NCI-H524 treated with DMSO at 0.1 percent for 48 hours (cell line): ENCODE measurements around the gene LONP1.
"Not testable (repeated sequence)": the region's sequence is repeated elsewhere in the genome, so short reads cannot be mapped to it uniquely, and the experiment has no call there.

ENCODE experiments used
- DNase-seq: peaks from one replicate; lab custom pipeline; 2025; lab: John Stamatoyannopoulos, UW

Gene LONP1

DNA sequence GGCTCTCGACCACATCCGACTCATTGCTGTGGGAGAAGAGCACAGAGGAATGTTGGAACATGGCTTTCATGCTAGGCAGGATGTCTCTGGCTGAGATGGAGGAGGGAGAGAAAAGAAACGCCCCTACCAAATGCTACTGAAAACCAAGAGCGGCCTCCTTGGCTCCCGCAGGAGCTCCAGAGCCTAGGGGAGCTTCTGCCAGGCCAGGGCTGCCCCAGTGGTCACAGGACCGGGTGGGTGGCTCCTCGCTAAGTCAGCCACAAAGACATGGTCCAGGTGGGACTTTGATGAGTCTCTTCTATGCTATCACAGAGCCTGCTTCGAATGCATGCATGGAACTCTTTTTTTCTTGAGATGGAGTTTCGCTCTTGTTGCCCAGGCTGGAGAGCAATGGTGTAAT lies 6.7 kb downstream of the LONP1 start:
- no peak for DNase-seq

DNA sequence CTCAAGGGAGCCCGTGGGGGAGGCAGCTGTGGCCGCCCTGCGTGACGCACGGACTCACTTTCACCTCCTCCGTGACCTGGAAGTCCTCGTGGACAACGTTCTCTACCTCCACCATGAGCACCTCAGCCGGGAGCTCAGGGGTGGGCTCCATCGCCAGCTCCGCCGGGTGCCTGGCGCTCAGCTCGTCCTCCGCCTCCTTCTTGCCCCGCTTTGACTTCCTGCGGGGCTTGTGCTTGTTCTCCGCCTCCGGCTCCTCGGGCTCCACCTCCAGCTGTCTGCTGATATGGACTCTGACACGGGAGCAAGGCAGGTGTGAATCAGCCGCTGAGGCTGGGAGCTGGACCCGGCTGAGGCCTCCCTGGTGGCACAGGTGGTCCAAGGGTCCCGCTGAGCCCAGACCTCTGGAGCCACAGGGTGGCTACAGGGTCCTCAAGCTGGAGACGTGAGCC lies 8.2 kb downstream of the LONP1 start:
- no peak for DNase-seq

- no peak for DNase-seq
Measured at GRCh38 chr19:5711025-5711424, 8.9 kb downstream of the LONP1 start.

GRCh38 chr19:5707576-5708575 lies 12.1 kb downstream of the LONP1 start:
- no peak for DNase-seq

- no peak for DNase-seq
Measured at GRCh38 chr19:5706876-5707573, 12.9 kb downstream of the LONP1 start.

- DNase-seq: no peak
Measured at GRCh38 chr19:5705552-5705951, 14.4 kb downstream of the LONP1 start.

GRCh38 chr19:5703819-5704818 lies 15.8 kb downstream of the LONP1 start:
- DNase-seq: no peak

DNA sequence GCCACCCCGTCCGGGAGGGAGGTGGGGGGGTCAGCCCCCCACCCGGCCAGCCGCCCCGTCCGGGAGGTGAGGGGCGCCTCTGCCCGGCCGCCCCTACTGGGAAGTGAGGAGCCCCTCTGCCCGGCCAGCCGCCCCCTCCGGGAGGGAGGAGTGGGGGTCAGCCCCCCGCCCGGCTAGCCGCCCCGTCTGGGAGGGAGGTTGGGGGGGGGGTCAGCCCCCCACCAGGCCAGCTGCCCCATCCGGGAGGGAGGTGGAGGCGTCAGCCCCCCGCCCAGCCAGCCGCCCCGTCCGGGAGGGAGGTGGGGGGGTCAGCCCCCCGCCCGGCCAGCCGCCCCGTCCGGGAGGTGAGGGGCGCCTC lies 17.9 kb downstream of the LONP1 start:
- DNase-seq: not testable (repeated sequence)

DNA sequence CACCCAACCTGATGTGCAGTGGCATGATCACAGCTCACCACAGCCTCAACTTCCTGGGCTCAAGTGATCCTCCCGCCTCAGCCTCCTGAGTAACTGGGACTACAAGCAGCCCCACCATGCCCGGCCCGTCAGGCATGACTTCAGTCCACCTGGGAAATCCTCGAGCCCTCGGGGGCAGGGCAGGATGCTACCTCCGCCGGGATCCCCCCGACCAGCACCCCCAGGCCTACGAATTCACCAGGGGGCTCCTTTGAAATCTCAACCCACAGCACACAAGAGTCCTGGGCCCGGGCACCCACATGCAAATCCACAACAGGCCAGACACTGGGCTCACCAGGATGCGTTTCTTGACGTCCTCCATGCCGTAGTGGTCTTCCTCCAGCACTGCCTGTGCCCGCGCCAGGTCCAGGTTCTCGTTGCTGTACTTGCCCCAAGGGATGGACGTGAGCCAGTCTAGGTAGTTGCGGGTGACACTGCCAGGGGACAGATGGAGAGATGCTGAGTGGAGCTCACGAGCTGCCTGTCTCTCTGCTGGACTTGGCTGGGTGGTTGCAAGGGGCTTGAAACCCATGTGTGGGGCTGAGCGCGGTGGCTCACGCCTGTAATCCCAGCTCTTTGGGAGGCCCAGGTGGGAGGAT lies 19.4 kb downstream of the LONP1 start:
- no peak for DNase-seq

DNA sequence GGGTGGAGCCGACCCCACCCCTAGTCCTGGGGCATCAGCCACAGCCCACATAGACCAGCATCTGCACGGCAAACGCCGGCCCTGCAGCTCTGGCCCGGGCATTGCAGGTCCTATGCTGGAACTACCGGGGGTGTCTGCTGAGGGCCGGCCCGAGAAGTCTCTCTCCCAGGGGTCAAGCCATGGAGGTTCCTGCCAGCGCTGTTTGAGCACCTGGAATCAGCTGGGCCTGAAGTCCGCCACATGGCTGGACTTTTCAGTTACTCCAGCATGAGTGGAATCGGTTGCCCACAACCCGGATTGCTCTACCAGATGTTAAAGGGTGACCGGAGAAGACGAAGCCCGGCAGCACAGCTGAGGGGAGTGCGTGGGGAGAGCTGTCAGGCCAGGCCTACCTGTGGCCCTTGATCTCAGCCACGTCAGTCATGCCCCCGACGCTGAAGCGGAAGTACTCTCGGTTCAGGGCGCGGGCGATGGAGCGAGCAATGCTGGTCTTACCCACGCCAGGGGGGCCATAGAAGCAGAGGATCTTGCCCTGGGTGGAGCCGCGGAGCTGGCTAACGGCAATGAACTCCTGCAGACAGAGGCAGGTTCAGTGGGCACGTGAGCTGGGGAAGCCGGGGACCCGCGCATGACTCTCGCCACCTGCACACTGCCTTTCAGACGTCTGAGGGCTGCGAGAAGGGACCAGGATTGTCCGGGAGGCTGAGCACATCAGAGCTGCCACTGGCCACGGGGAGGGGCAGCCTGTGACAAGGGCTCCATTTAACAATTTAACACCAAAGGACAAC lies 21.1 kb downstream of the LONP1 start:
- no peak for DNase-seq

- DNase-seq: no peak
Measured at GRCh38 chr19:5697890-5698634, 21.9 kb downstream of the LONP1 start.

DNA sequence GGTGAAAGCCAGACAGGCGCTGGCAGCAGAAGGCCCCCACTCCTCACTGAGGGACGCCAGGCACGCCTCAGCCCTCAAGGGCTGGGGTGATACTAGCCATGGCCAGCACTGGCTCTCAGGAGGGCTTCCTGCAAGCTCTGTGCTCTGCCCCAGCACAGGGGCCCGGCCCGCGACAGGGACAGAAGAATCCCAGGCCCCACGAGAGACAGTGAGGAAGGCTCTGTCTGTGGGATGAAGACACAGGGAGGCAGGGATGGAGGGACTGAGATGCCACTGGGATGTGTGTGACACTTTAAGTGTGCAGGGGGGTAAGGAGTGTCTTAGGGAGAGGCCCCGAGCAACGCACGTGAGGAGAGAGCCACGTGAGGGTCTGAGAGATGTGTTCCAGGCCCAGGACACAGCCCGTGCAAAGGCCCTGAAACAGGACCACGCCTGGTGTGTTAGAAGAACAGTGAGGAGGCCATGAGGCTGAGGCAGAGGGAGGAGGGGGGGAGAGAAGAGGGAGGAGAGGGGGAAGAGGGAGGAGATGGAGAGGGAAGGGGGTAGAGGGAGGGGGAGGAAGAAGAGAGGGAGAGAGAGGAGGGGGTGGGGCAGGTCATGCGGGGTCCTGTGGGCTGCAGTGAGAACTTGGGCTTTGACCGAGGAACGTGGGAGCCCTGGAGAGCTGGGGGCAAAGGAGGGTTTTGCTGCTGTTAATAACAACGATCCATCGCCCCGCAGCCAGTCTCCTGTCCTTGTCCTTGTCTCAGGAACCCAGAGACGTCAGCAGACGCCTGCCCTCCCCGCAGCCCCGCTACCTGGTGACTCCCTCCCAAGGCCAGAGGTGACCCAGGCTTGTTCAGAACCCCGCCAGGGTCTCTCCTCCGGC lies 22.7 kb downstream of the LONP1 start:
- DNase-seq: no peak

DNA sequence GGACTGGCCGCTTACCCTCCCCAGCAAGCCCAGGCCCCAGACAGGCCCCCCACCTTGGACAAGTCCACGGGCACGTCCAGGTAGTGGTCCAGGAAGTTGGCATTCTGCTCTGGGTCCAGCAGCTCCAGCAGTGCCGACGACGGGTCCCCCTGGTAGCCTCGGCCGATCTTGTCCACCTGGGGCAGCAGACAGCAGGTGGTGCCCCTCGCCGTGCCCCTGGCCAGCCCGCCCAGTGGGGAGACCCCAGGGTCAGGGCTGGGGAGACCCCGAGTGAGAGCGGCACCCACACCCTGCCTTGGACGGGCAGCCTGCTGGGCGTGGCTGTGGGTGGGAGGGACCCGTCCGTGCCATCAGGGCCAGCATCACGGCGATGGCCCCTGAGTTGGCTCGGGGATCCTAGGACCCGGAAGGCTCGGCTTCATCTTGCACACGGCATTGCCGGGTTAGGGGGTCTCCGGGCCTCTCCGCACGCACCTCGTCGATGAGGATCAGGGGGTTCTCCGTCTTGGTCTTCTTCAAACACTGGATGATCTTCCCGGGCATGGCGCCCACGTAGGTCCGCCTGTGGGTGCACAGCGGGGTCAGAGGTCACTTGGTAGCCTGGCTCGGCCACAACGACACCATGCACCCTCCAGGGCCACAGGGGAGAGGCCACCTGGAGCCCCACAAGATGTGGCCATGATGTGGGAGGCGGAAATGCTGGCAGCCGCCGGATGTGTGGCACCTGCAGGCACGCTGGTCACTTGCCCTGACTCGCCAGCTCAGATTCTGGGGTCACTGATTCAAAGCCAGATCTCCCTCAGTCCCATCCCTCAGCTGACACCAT lies 23.5 kb downstream of the LONP1 start:
- no peak for DNase-seq

- no peak for DNase-seq
Measured at GRCh38 chr19:5695649-5696195, 24.2 kb downstream of the LONP1 start.

- DNase-seq: no peak
Measured at GRCh38 chr19:5694956-5695648, 24.8 kb downstream of the LONP1 start.

DNA sequence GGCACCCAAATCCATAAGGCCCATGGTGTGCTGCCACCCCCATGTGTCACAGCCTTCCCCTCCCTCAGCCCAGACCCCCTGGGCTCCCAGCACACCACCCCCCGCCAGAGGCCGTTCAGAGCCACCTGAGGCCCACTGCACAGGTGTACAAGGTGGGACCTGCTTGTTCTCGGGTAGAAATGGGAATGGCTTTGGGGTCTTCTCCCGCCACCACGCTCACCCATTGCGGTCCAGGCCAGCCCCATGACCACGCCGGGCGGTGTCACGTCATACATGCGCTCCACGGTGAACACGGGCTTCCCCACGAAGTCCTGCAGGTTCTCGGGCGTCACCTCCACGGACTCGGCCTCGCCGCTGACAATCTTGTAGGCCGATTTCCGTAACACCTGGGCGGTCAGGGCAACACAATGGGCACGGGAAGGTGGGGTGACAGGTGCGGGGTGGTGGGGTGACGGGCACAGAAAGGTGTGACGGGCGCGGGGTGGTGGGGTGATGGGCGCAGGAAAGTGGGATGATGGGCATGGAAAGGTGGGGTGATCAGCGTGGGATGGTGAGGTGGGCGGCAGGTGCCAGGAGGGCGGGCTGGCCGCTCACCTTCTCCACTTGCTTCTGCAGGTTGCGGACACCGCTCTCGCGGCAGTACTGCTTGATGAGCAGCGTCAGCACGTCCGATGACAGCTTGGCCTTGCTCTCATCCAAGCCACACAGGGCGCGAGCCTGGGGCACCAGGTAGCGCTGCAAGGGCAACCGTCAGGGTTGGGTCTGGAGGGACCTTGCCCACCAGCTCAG lies 25.6 kb downstream of the LONP1 start:
- DNase-seq: no peak
